MV-4-11 (cell line): Measurements from ENCODE around the gene ANTKMT.
"Not testable (repeated sequence)": the region's sequence is repeated elsewhere in the genome, so short reads cannot be mapped to it uniquely, and the experiment has no call there.

Experiments used
- DNase-seq: peaks from one replicate; lab custom pipeline; 2025; lab: John Stamatoyannopoulos, UW

ANTKMT gene

GRCh38 chr16:681746-682427, 39.1 kb upstream of the ANTKMT start:
- DNase-seq: no peak

DNA sequence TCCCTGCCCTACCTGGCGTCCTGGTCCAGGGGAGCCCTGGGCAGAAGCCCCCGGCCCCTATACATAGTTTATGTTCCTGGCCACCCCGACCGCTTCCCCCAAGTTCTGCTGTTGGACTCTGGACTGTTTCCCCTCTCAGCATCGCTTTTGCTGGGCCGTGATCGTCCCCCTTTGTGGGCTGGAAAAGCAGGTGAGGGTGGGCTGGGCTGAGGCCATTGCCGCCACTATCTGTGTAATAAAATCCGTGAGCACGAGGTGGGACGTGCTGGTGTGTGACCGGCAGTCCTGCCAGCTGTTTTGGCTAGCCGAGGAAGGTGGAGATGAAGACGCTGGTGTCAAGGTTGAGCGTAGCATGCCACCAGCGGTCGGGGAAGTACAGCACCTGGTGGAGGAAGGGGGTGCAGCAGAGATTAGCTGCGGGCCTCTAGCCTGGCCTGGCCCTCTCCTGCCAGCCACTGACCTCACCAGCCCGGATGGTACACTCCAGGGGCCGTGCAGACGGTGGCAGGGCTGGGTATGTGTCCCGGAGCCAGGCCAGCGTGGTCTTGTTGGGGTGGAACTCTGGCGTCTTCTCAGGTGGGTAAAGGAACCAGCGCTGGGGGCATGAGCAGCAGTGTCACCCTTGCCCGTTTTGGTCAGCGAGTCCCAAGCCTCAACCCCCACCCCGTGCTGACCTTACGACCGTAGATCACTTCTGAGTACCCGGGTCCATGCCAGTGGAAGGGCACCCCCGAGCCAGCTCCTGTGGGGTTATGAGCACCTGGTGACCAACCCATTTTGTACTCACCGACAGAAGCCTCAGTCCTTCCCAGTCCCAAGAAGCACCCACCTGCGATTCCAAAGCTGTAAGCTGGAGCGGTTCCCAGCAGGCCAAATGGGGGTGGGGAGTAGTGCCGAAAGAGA, 38.2 kb upstream of the ANTKMT start:
- no peak for DNase-seq

- no peak for DNase-seq
These were observed 37.4 kb upstream of the ANTKMT start for GRCh38 chr16:683396-684070.

DNA sequence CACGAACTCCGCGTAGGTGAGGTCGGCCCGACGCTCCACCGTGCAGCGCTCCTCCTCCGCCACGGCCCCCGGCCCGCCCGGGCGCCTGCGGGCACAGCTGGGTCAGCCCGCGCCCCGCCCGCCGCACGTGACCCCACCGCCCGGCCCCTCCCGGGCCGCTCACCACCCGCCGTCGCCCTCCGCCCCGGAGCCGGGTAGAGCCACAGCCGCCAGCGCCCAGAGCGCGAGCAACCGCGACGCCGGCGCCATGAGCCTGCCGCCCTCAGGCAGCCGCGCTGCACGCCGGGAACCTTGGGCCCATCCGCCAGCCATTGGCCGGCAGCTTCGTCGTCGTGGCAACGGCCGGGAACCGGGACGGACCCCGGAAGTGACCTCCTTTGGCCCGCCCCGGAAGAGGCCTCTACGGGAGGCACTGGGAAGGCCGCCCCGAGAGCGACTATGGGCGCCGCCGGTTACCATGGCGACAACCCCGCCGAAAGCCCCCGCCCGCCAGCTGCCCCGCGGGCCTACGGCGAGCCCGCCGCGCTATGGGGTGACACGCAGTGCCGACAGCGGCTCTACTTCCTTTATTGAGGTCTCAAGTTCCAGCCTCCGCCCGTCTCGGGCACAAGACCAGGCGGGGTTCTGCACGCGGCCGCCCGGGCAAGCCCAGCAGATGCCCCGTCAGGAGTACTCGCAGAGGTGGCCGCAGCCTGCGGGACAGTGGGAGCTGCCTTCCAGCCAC, 36.7 kb upstream of the ANTKMT start, which contains the start of gene JMJD8:
Gene JMJD8, minus strand, starts transcription at position 264 of the 724 bp plus-strand sequence. Its CDS starts 15 bp downstream, at position 249.
- DNase-seq: peak; percentile 96

- DNase-seq: no peak
These were observed 35.8 kb upstream of the ANTKMT start for GRCh38 chr16:684961-685696.

- peak; percentile 18 for DNase-seq
These were observed 35.0 kb upstream of the ANTKMT start for GRCh38 chr16:685967-686366.

DNA sequence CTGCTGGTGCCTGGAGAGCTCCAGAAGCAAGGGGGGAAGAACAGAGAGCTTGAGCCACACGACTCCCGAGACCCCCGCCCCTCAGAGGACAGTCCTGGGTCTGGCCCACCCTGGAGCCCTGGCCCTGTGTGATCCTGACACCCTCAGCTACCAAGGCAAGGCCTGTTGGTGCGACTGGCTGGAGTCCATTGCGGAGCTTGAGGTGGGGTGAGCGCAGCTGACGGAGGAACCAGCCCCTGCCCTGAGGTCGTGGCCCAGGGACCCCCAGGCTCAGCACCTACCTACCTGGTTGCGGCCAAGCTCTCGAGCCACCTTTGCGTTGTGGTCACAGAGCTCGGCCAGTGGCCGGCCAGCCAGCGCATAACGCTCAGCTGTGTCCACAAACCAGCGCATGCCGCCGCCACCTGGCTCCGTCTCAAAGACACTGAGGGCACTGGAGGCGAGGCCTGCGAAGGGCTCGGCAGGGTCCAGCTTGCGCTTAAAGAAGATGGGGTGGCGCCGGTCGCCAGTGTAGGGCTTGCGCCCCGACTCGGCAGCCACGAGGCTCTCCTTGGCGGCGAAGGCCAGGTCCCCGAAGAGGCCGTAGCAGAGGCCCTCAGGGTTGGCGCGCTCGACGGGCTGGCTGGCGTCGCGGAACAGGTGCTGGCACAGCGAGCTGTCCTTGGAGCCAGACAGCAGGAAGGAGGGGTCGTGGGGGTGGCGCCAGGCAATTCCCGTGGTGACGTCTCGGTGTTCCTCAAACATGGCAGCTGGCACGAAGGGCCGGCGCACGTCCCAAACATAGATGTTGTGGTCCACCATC, 34.3 kb upstream of the ANTKMT start:
- no peak for DNase-seq

DNA sequence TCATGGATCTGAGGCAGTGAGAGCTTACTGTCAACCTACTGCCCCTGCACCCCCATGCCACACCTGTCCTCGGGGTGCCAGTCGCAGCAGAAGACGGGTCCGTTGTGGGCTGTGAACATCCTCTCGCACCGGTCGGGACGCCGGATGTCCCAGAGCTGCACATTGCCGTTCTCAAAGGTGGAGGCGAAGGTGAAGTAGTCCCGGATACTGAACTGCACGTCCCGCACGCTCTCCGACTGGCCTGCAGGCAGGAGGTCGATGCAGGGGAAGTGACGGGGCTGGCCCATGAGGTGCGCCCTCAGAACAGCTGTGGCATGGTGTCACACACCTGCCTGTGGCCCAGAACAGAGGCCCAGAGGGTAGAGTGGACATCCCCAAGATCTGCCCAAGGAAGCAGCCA, 33.4 kb upstream of the ANTKMT start:
- DNase-seq: no peak

DNA sequence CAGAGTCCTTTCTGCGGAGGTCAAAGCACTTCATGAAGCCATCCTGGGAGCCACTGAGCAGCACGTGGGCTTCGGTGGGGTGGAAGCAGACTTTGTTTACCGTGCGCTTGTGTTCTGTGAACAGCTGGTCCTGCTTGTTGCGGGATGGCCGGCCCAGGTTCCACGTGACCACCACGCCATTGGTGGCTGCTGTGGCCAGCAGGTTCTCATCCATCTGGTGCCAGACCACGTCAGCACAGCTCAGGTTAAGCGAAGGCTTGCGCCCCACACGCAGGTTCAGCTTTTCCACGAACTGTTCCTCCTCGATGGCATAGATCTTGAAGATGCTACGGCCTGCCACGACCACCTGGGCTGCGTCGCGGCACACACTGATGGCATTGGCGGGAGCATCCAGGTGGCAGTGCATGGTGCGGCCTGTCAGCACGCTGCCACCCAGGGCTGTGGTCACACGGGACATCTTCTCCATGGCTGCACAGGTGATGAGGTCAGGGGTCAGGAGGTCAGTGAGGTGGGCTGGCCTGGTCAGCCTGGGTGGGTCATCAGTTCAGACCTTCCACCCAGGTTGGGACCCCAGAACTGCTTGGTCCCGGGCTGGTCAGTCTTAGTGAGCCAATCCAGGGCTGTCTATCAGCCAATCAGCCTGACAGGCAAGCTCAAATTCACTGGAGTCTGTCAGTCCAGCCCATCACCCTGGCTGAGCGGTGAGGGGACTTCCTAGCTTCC, 31.6 kb upstream of the ANTKMT start:
- no peak for DNase-seq

- not testable (repeated sequence) for DNase-seq
These were observed 29.7 kb upstream of the ANTKMT start for GRCh38 chr16:691242-691641.

DNA sequence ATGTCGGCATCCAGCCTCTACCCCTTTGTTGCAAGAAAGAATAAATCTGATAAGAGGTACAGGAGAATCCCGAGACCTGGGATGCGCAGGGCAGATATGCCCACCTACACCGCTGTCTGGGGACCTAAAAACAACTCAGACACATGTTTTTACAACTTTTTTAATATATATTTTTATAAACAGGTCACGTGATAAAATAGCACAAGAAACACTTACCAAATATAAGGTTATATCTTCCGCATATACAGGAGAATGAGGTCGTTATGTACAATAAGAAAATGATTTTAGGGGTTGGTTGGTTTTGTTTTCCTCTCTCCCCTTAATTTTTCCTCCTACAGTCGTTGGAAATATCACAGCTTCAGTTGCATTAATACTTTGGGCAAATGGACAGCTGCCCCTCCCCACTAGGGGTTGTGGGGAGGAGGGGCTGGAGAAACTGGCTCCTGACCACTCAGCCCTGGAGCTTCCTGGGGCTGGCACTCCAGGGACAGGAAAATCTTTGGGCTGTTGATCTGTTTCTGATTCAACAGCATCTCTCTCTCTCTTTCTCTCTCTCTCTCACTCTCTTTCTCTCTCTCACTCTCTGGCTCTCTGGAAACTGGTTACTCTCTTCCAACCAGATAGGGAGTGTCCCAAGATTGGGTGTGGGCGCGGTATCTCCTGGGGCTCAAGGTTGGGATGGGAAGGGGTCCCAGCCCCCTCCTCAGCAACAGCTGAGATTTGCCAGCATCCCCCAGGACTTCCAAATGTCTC, 28.4 kb upstream of the ANTKMT start:
- DNase-seq: no peak

GRCh38 chr16:693364-693763, 27.6 kb upstream of the ANTKMT start:
- DNase-seq: no peak

DNA sequence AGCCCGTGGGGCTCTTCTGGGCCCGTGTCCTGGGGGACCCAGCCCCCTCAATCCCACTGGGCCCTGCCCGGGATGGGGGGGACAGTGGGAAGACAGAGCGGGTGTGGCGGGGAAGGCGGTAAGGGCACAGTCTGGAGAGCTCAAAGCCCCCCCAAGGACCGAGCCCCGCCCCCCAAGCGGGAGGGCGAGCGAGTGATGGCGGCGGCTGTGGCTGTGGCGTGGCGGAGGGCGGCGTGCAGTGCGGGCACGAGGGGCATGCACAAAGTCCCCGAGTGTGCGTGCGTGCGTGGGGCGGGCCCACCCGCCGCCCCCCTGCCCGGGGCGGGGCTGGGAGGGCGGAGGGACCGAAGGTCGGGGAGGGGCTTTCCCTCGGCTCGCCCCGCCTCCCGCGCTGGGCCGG, 27.2 kb upstream of the ANTKMT start:
- DNase-seq: no peak

- no peak for DNase-seq
These were observed 26.6 kb upstream of the ANTKMT start for GRCh38 chr16:694187-694862.

- DNase-seq: no peak
These were observed 26.0 kb upstream of the ANTKMT start for GRCh38 chr16:694863-695354.

GRCh38 chr16:695355-696089, 25.4 kb upstream of the ANTKMT start:
- no peak for DNase-seq

- DNase-seq: no peak
These were observed 21.9 kb upstream of the ANTKMT start for GRCh38 chr16:698911-699671.
